Upper lobe of right lung (tissue), 1 donor: ENCODE results near the gene APOLD1. TPM values are rescaled to one million over a fixed set of nuclear protein-coding genes. Genes with fewer than 3 reads are reported as not detected.
A peak's percentile ranks its signal among the peaks of the same experiment; 100 is the strongest.

Experiments
- ATAC-seq: fragments of 200-7000 bp; cut with Tn5 transposase; one replicate; pipeline ENCODE4 v1.9.1; 2020; ENCODE audit warnings: mild to moderate bottlenecking, moderate library complexity
- DNase-seq: peaks from one replicate; pipeline ENCODE4 v3.0.0-alpha.2; 2020
- H3K27ac ChIP-seq: fragments of 200-600 bp; one replicate; pipeline ENCODE4 v1.8.0; 2022
- H3K27me3 ChIP-seq: fragments of 200-600 bp; one replicate; pipeline ENCODE4 v1.8.0; 2022; ENCODE audit warnings: mild to moderate bottlenecking
- H3K36me3 ChIP-seq: fragments of 200-600 bp; one replicate; pipeline ENCODE4 v1.8.0; 2022
- H3K4me1 ChIP-seq: fragments of 200-600 bp; one replicate; pipeline ENCODE4 v1.8.0; 2022
- H3K4me3 ChIP-seq: fragments of 200-600 bp; one replicate; pipeline ENCODE4 v1.8.0; 2022; ENCODE audit warnings: mild to moderate bottlenecking
- H3K9me3 ChIP-seq: fragments of 200-600 bp; one replicate; pipeline ENCODE4 v1.8.0; 2022
- intact Hi-C: fragments of 100-400 bp; cut with DNase I; formaldehyde crosslinking; loops from one replicate; pipeline ENCODE4 v1.11.0; 2022
- total RNA-seq: library from RNA; stranded (reverse); fragmentation: NEBNext Ultra II Directional; extraction: Animal tissue kit (Norgen Biotek cat#: 25700); gene quantifications from one replicate; pipeline ENCODE4 v1.2.1, GENCODE V29; 2021
- TF ChIP-seq, protein P1 (sequence below): fragments of 200-600 bp; IDR thresholded peaks from one replicate; pipeline ENCODE4 v1.8.0; 2022; ENCODE audit warnings: antibody characterized with exemption
- donor health status: DM: no; HTN: yes; CAD: no; lungs with severe emphysema.

APOLD1 gene
- total RNA-seq, 1 donor from 2014 or later, result 14.4 TPM

DNA sequence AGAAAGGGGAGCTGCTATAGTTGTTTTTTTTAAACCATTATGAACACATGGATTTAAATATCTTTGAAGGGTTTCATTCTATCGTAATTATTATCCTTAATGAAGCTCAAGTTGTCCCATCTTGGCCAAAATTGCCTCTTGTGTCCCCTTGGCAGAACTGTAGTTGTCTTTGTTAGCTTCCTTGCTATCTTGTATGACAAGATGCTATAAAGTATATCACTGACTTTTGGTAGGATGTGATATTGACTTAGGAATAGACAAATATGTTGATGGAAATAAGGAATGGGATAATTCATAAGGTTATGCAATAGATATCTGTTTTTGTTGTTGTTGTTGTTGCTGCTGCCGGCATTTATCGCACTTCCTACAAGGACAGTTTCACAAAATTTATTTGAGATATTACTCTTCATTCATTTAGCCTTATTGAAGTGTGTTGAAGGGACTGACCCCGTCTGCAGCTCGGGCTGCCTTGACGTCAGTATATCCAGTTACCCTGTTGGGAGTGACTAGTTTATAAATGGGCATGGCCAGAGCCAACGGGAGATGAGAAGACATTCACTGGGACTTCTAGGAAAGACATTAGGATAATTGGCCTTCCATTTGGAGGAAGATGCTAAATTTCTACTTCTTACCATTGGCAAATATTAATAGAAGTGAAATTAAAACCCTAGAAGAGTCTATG is 26.1 kb upstream of the APOLD1 start:
- Histone ChIP-seq H3K4me1 (no peaks in the 10 kb centered on the region), H3K27ac (no peak overlapping the region), H3K27me3 (no peaks in the 10 kb centered on the region), H3K36me3 (no peaks in the 10 kb centered on the region), H3K9me3 (no peaks in the 10 kb centered on the region), H3K4me3 (no peak overlapping the region)
- intact Hi-C loops, result no loop called here
- no peak for ATAC-seq
- TF ChIP-seq, protein P1, sequence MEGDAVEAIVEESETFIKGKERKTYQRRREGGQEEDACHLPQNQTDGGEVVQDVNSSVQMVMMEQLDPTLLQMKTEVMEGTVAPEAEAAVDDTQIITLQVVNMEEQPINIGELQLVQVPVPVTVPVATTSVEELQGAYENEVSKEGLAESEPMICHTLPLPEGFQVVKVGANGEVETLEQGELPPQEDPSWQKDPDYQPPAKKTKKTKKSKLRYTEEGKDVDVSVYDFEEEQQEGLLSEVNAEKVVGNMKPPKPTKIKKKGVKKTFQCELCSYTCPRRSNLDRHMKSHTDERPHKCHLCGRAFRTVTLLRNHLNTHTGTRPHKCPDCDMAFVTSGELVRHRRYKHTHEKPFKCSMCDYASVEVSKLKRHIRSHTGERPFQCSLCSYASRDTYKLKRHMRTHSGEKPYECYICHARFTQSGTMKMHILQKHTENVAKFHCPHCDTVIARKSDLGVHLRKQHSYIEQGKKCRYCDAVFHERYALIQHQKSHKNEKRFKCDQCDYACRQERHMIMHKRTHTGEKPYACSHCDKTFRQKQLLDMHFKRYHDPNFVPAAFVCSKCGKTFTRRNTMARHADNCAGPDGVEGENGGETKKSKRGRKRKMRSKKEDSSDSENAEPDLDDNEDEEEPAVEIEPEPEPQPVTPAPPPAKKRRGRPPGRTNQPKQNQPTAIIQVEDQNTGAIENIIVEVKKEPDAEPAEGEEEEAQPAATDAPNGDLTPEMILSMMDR, result no peak
- no peak for DNase-seq

DNA sequence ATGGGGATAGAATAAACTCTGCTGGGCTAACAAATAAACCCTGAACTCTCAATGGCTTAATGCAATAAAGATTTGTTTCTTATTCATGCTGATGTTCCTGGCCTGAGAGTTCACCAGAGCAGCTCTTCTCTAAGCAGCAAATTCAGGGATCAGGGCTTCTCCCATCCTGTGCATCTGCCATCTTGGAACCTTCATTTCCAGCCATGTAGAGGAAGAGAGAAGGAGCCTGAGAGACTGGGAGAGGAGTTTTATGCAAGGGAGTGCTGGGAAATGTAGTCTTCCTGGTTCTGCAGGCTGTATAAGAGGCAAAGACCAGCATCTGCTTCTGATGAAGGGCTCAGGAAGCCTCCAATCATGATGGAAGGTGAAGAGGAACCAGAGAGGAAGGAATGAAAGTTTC is 20.6 kb upstream of the APOLD1 start:
- H3K27me3 ChIP-seq, result no peaks in the 10 kb centered on the region
- no peak for DNase-seq
- no peaks in the 10 kb centered on the region for H3K9me3 ChIP-seq
- TF ChIP-seq, protein P1, result no peak
- H3K36me3 ChIP-seq, result no peaks in the 10 kb centered on the region
- intact Hi-C loops, result no loop called here
- no peaks in the 10 kb centered on the region for H3K4me1 ChIP-seq
- H3K4me3 ChIP-seq, result no peak overlapping the region
- no peak for ATAC-seq
- no peak overlapping the region for H3K27ac ChIP-seq

DNA sequence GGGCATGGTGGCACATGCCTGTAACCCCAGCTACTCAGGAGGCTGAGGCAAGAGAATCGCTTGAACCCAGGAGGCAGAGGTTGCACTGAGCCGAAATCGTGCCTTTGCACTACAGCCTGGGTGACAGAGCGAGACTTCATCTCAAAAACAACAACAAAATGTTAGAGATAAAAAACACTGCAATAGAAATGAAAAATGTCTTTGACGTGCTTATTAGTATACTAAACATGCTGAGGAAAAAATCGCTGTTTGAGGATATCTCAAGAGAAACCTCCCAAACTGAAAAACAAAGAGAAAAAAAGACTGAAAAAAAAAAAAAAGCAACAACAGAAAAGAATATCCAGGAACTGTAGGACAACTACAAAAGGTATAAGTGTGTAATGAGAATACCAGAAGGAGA is 15.2 kb upstream of the APOLD1 start:
- Histone ChIP-seq H3K27me3 (no peaks in the 10 kb centered on the region), H3K36me3 (no peaks in the 10 kb centered on the region), H3K27ac (no peak overlapping the region), H3K4me1 (no peaks in the 10 kb centered on the region), H3K4me3 (no peak overlapping the region), H3K9me3 (no peaks in the 10 kb centered on the region)
- ATAC-seq (no peak), DNase-seq (no peak)
- TF ChIP-seq, protein P1, result no peak
- intact Hi-C loops, result no loop called here

DNA sequence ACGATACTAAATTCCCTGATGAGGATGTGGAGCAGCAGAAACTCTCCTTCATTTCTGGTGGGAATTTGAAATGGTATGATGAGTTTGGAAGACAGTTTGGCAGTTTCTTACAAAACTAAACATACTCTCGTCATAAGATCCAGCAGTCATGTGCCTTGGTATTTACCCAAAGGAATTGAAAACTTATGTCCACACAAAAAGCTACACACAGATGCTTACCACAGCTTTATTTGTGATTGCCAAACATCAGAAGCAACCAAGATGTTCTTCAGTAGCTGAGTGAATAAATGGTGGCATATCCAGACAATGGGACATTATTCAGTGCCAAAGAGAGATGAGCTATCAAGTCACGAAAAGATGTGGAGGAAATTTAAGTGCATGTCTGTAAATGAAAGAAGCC is 10.7 kb upstream of the APOLD1 start:
- no peaks in the 10 kb centered on the region for H3K9me3 ChIP-seq
- DNase-seq, result no peak
- H3K4me3 ChIP-seq, result no peak overlapping the region
- H3K27ac ChIP-seq, result no peak overlapping the region
- ATAC-seq, result no peak
- TF ChIP-seq, protein P1, result no peak
- peaks cover 4% of the 10 kb centered on the region for H3K4me1 ChIP-seq
- H3K36me3 ChIP-seq, result no peaks in the 10 kb centered on the region
- H3K27me3 ChIP-seq, result no peaks in the 10 kb centered on the region
- intact Hi-C loops, result no loop called here

DNA sequence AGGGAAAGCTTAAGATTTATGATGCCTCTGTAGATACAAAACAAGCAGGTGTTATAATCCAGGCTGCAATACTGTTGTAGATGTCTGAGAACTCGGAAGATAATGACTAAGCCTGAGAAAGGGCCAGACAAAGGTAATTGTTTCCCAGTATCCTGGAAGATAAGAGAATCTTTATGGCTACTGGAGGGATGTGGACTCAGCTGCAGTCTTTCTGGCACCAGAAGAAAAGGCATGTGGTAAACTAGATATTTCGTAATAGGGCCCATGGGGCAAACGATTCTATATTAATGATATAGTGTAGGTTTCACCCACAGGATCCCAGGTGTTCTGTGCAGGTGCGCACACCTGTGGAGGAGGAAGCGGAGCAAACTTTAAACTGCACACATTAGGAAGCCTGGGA is 9.2 kb upstream of the APOLD1 start:
- TF ChIP-seq, protein P1, result no peak
- no peaks in the 10 kb centered on the region for H3K9me3 ChIP-seq
- DNase-seq (no peak), ATAC-seq (no peak)
- H3K36me3 ChIP-seq, result no peaks in the 10 kb centered on the region
- peaks cover 4% of the 10 kb centered on the region for H3K4me1 ChIP-seq
- intact Hi-C loops, result no loop called here
- H3K27ac ChIP-seq, result no peak overlapping the region
- H3K4me3 ChIP-seq, result no peak overlapping the region
- H3K27me3 ChIP-seq, result no peaks in the 10 kb centered on the region

DNA sequence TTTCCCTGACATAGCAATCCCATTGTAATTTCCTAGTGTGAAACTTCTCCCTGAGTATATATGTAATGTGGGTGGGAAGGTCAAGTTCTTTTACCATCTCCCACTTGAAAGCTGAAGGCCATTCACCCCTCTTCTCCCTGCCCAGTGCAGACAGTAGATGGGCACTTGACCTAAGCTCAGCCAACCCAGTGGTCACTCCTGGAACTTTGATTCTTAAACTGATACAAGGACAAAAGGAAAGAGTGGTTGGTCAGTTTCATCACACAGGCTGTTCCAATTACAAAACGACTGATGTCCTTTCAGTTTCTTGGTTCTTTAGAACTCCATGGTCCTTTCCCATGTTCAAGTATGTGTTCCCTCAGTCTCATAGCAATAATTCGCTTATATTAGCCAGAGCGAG is 8.4 kb upstream of the APOLD1 start:
- ATAC-seq, result peak; percentile 32

More for the DNA sequence above, 8.4 kb upstream of the APOLD1 start:
- Histone ChIP-seq H3K27me3 (no peaks in the 10 kb centered on the region), H3K4me1 (peaks cover 4% of the 10 kb centered on the region), H3K4me3 (no peak overlapping the region), H3K36me3 (no peaks in the 10 kb centered on the region), H3K27ac (no peak overlapping the region), H3K9me3 (no peaks in the 10 kb centered on the region)
- no peak for DNase-seq
- TF ChIP-seq, protein P1, result no peak
- intact Hi-C loops, result no loop called here
